HG03457 (cell line): ENCODE results near the gene C9orf153.

Source experiments
- ATAC-seq: cut with Tn5 transposase; IDR thresholded peaks from one replicate; pipeline ENCODE4 v1.9.1; 2021; ENCODE audit warnings: moderate number of reproducible peaks; ENCODE audit not compliant: unreplicated experiment

Gene C9orf153

GRCh38 chr9:86272221-86272620 lies 12.8 kb upstream of the C9orf153 start:
- ATAC-seq = no peak

GRCh38 chr9:86263876-86264275 lies 4.4 kb upstream of the C9orf153 start:
- ATAC-seq = no peak

GRCh38 chr9:86262492-86262891 lies 3.0 kb upstream of the C9orf153 start:
- no peak for ATAC-seq

GRCh38 chr9:86257391-86257790 lies 2.1 kb downstream of the C9orf153 start:
- no peak for ATAC-seq

- ATAC-seq = no peak
Measured at GRCh38 chr9:86256653-86257052, 2.8 kb downstream of the C9orf153 start.

GRCh38 chr9:86253577-86253976 lies 5.9 kb downstream of the C9orf153 start:
- no peak for ATAC-seq

- ATAC-seq = no peak
Measured at GRCh38 chr9:86252870-86253269, 6.6 kb downstream of the C9orf153 start.

GRCh38 chr9:86250123-86250522 lies 9.3 kb downstream of the C9orf153 start:
- no peak for ATAC-seq

- ATAC-seq = no peak
Measured at GRCh38 chr9:86248746-86249145, 10.7 kb downstream of the C9orf153 start.

- peak; percentile 92 for ATAC-seq
Measured at GRCh38 chr9:86246752-86247161, 12.7 kb downstream of the C9orf153 start.

- ATAC-seq = no peak
Measured at GRCh38 chr9:86242071-86242470, 17.4 kb downstream of the C9orf153 start.

GRCh38 chr9:86241216-86241615 lies 18.2 kb downstream of the C9orf153 start:
- no peak for ATAC-seq

GRCh38 chr9:86238861-86239770 lies 20.3 kb downstream of the C9orf153 start:
- ATAC-seq = no peak

- no peak for ATAC-seq
Measured at GRCh38 chr9:86230858-86231257, 28.6 kb downstream of the C9orf153 start.

GRCh38 chr9:86222667-86223066 lies 36.8 kb downstream of the C9orf153 start:
- ATAC-seq = no peak

GRCh38 chr9:86219606-86220005 lies 39.9 kb downstream of the C9orf153 start:
- no peak for ATAC-seq

GRCh38 chr9:86217076-86217755 lies 42.2 kb downstream of the C9orf153 start:
- ATAC-seq = no peak

GRCh38 chr9:86207193-86207592 lies 52.3 kb downstream of the C9orf153 start:
- no peak for ATAC-seq

- ATAC-seq = no peak
Measured at GRCh38 chr9:86202338-86202882, 57.0 kb downstream of the C9orf153 start.

- ATAC-seq = no peak
Measured at GRCh38 chr9:86201474-86202337, 57.8 kb downstream of the C9orf153 start.

- ATAC-seq = no peak
Measured at GRCh38 chr9:86200599-86201162, 58.8 kb downstream of the C9orf153 start.
